A673 (cell line): ENCODE results near the gene GPR37. TPM values are rescaled to one million over a fixed set of nuclear protein-coding genes. Genes with fewer than 3 reads are reported as not detected.
A peak's percentile ranks its signal among the peaks of the same experiment; 100 is the strongest.

Source experiments
- BruUV-seq: library from RNA; stranded (reverse); fragments of 400-500 nt; replicated peaks from 2 replicates; lab custom pipeline; 2021; lab: Mats Ljungman, UMichigan
- CTCF ChIA-PET: fragments of 300-600 bp; sonication (Branson Sonifier 250); formaldehyde crosslinking; loops from one replicate; lab custom pipeline; 2022; ENCODE audit warnings: antibody characterized with exemption; lab: Charles Lee
- POLR2A ChIA-PET: fragments of 300-600 bp; sonication (Branson Sonifier 250); formaldehyde crosslinking; loops from one replicate; lab custom pipeline; 2022; ENCODE audit warnings: antibody characterized with exemption; ENCODE audit not compliant: low non-redundant PET; lab: Charles Lee
- DNase-seq: peaks from one replicate; pipeline ENCODE4 v3.0.0-alpha.2; 2015; ENCODE audit warnings: low spot score
- H3K27ac ChIP-seq: fragments of 200-600 bp; sonication (generic); 2 replicates; pipeline ENCODE4 v1.5.1; 2016; ENCODE audit warnings: mixed run types, low read depth, mild to moderate bottlenecking, mixed read lengths, antibody characterized with exemption, low read length; ENCODE audit not compliant: poor library complexity, severe bottlenecking
- H3K27me3 ChIP-seq: fragments of 200-600 bp; sonication (generic); replicated peaks from 2 replicates; pipeline ENCODE4 v1.6.1; 2017; ENCODE audit warnings: mixed run types, low read depth, mild to moderate bottlenecking, mixed read lengths, antibody characterized with exemption, low read length; ENCODE audit not compliant: insufficient read depth, poor library complexity
- H3K36me3 ChIP-seq: fragments of 200-600 bp; sonication (generic); 2 replicates; pipeline ENCODE4 v1.6.1; 2016; ENCODE audit warnings: mixed run types, mild to moderate bottlenecking, mixed read lengths, antibody characterized with exemption, low read length; ENCODE audit not compliant: insufficient read depth, poor library complexity, severe bottlenecking
- H3K4me1 ChIP-seq: fragments of 200-600 bp; sonication (generic); 2 replicates; pipeline ENCODE4 v1.6.1; 2017; ENCODE audit warnings: mixed run types, mild to moderate bottlenecking, mixed read lengths, antibody characterized with exemption, low read length; ENCODE audit not compliant: insufficient read depth, poor library complexity, severe bottlenecking
- H3K4me3 ChIP-seq: fragments of 200-600 bp; sonication (generic); 2 replicates; pipeline ENCODE4 v1.5.1; 2016; ENCODE audit warnings: low read depth, mixed run types, mild to moderate bottlenecking, mixed read lengths, low read length; ENCODE audit not compliant: poor library complexity, severe bottlenecking
- H3K9me3 ChIP-seq: fragments of 200-600 bp; sonication (generic); 2 replicates; pipeline ENCODE4 v1.6.1; 2016; ENCODE audit warnings: mixed run types, low read depth, mild to moderate bottlenecking, mixed read lengths, antibody characterized with exemption, low read length; ENCODE audit not compliant: poor library complexity, severe bottlenecking
- EZH2 ChIP-seq: fragments of 200-600 bp; sonication (generic); IDR thresholded peaks from 2 replicates; pipeline ENCODE4 v1.6.1; 2017; ENCODE audit warnings: borderline replicate concordance, low read depth, mild to moderate bottlenecking, mixed read lengths, antibody characterized with exemption, low read length; ENCODE audit not compliant: poor library complexity, severe bottlenecking
- intact Hi-C: fragments of 100-400 bp; cut with micrococcal nuclease; formaldehyde crosslinking; loops from one replicate; pipeline ENCODE4 v1.10.0; 2022; ENCODE audit not compliant: unreplicated experiment
- total RNA-seq: library from RNA; stranded (reverse); gene quantifications from 2 replicates; pipeline ENCODE4 v1.2.3, GENCODE V29; 2021
- TF ChIP-seq, protein P1 (sequence below): fragments of 300-800, 200-600 bp; sonication (generic); conservative IDR thresholded peaks from 2 replicates; pipeline ENCODE4 v1.5.1; 2017; ENCODE audit warnings: low read depth, mild to moderate bottlenecking, antibody characterized with exemption, low read length, moderate library complexity, mixed read lengths

Gene GPR37
- total RNA-seq, 1 experiment from 2014 or later = 0.67 TPM

DNA sequence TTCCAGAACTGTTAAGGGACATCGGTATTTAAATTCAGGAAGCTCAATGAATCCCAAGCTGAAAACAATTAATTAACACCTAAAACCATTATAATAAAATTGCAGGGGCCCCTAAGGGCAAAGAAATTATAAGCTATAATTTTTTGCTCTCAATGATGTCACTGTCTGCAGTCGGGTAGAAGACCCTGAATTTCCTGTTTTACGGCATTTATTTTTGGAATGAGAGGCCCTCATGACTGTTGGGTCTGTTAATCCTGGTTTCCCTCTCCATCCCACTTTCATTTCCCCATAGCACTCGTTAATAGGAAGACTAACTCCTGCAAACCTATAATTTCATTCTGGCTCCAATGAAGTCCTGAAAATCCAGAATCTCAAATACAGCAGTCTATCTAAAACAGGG, 25.8 kb upstream of the GPR37 start:
- no peaks in the 10 kb centered on the region for H3K36me3 ChIP-seq
- H3K4me1 ChIP-seq = no peaks in the 10 kb centered on the region
- no peaks in the 10 kb centered on the region for H3K9me3 ChIP-seq
- H3K27ac ChIP-seq = no peak overlapping the region
- POLR2A ChIA-PET = no interaction called here
- intact Hi-C loops = no loop called here
- BruUV-seq = no TSS peak
- no peak for DNase-seq
- CTCF ChIA-PET = no interaction called here
- H3K27me3 ChIP-seq = no peaks in the 10 kb centered on the region
- no peak overlapping the region for H3K4me3 ChIP-seq
- TF ChIP-seq, protein P1, sequence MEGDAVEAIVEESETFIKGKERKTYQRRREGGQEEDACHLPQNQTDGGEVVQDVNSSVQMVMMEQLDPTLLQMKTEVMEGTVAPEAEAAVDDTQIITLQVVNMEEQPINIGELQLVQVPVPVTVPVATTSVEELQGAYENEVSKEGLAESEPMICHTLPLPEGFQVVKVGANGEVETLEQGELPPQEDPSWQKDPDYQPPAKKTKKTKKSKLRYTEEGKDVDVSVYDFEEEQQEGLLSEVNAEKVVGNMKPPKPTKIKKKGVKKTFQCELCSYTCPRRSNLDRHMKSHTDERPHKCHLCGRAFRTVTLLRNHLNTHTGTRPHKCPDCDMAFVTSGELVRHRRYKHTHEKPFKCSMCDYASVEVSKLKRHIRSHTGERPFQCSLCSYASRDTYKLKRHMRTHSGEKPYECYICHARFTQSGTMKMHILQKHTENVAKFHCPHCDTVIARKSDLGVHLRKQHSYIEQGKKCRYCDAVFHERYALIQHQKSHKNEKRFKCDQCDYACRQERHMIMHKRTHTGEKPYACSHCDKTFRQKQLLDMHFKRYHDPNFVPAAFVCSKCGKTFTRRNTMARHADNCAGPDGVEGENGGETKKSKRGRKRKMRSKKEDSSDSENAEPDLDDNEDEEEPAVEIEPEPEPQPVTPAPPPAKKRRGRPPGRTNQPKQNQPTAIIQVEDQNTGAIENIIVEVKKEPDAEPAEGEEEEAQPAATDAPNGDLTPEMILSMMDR = no peak
- TF ChIP-seq EZH2 = no peak

GRCh38 chr7:124790645-124791044, 25.1 kb upstream of the GPR37 start:
- CTCF ChIA-PET = no interaction called here
- H3K4me1 ChIP-seq = no peaks in the 10 kb centered on the region
- POLR2A ChIA-PET = no interaction called here
- H3K36me3 ChIP-seq = no peaks in the 10 kb centered on the region
- no peak for TF ChIP-seq EZH2
- TF ChIP-seq, protein P1 = no peak
- H3K27me3 ChIP-seq = no peaks in the 10 kb centered on the region
- H3K9me3 ChIP-seq = no peaks in the 10 kb centered on the region
- intact Hi-C loops = no loop called here
- H3K27ac ChIP-seq = no peak overlapping the region
- DNase-seq = no peak
- no TSS peak for BruUV-seq
- no peak overlapping the region for H3K4me3 ChIP-seq

DNA sequence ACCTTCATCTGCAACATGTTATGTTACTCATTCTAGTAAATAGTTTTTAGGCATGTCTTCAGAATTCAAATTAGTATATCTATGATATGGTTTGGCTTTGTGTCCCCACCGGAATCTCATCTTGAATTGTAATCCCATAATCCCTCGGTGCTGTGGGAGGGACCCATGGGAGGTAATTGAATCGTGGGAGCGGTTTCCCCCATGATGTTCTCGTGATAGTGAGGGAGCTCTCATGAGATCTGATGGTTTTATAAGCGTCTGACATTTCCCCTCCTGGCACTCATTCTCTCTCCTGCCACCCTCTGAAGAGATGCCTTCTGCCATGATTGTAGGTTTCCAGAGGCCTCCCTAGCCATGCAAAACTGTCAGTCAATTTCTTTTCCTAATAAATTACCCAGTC, 20.4 kb upstream of the GPR37 start:
- Histone ChIP-seq H3K4me1 (no peaks in the 10 kb centered on the region), H3K4me3 (no peak overlapping the region), H3K9me3 (no peaks in the 10 kb centered on the region), H3K36me3 (no peaks in the 10 kb centered on the region), H3K27me3 (no peaks in the 10 kb centered on the region), H3K27ac (no peak overlapping the region)
- ChIA-PET POLR2A (no interaction called here), CTCF (no interaction called here)
- DNase-seq = peak; percentile 55
- intact Hi-C loops = loop anchor here (1.0 to 10.0 kb wide), 4 partner anchors 614 to 991 kb away; no protein-coding TSS in a partner anchor
- TF ChIP-seq EZH2 = no peak
- TF ChIP-seq, protein P1 = no peak
- no TSS peak for BruUV-seq
